GM21423 (cell line): ENCODE results near the gene CTNND2.

Experiments
- ATAC-seq: cut with Tn5 transposase; IDR thresholded peaks from one replicate; pipeline ENCODE4 v1.9.1; 2021; ENCODE audit warnings: mild to moderate bottlenecking, moderate library complexity; ENCODE audit not compliant: unreplicated experiment

The CTNND2 gene

GRCh38 chr5:11064763-11065450 lies 839.3 kb downstream of the CTNND2 start:
- ATAC-seq: no peak

DNA sequence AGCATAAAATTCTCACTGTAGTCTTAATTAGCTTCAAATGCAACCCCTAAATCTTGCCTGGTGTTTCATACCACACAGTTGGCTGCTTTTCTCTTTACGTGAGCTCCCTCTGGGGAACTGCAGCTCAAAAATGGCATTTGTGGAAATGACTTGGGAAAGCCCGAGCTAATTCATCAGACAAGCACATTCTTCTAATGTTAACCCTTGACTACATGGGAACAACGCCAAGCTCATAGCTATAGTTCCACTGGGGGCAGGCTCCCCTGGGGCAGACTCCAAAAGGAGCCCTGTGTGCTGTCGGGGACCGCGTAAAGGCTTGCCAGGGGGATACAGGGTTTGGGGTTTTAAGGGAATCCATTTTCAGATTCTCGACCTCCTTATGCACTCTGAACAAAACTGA lies 841.8 kb downstream of the CTNND2 start:
- no peak for ATAC-seq

DNA sequence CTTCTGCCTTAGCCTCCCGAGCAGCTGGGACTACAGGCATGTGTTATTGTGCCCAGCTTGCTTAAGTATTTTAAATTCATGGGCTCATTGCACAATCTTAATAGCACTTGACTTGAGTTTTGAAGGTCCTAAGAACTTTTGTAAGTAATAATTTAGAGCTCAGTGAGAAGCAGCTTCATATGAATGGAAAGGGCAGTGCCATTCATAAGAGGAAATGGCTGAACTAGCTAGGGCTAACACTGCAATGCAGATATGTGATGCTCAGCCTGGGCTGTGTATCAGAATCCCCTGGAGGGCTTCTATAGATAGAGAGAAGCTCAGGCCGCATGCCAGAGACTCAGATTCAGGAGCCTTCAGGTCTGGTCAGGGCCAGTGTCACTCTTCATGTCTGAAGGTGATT lies 847.7 kb downstream of the CTNND2 start:
- ATAC-seq: no peak

DNA sequence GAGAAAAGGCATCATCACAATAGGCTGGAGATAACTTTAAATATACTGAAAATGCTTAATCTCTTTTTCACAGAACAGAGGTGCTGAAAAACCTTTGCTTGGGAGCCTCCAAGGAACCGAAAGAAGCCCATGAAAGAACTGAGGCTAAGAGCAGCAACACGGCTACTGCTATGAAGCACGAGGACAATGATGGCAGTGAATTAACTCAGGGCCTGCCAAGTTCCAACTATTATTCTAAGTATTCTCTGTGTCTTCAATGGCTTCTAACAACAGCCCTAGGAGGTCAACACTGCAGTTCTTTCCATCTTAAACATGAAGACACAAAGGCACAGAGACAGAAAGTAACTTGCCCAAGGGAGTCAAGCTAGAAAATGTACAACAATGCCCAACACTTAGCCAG lies 850.2 kb downstream of the CTNND2 start:
- no peak for ATAC-seq

DNA sequence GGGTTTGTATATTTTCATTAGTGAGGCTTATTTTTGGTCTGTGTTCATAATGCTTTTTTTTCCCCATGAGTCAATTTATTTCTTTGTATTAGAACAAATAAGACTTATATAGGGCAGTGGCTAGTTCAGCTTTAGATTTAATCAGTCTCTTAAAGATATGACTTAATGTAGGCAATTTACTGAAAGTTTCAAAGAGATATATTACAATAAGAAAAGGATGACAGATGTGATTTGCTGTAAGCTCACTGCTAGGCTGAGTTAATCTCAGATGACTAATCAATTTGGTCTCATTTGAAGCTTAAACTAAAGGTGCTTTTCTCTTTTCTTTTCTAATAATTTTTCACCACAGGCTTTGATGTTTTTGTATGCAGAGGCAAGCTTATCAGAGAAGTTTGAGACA lies 851.4 kb downstream of the CTNND2 start:
- ATAC-seq: no peak

GRCh38 chr5:11050596-11051304 lies 853.5 kb downstream of the CTNND2 start:
- ATAC-seq: no peak

GRCh38 chr5:11048760-11049159 lies 855.5 kb downstream of the CTNND2 start:
- no peak for ATAC-seq

- ATAC-seq: no peak
Measured at GRCh38 chr5:11047625-11048024, 856.6 kb downstream of the CTNND2 start.

DNA sequence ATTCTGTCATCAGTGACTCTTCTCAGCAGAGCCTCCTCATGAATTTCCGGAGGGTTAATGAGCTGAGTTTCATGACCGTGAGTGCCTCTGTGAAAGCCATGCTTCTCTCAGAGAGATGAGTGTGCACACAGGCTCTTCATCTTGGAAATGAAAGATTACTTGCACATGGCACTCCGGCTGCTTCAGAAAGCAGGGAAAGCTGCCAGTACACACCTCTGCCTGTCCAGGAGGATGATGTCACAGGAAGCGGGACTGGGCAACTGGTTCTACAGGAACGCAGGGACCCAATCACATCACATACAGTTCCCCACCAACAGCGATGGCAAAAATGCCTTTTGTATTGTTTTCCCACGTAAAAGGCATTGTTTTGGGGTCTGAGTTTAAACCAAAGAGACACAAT lies 857.2 kb downstream of the CTNND2 start:
- ATAC-seq: no peak

DNA sequence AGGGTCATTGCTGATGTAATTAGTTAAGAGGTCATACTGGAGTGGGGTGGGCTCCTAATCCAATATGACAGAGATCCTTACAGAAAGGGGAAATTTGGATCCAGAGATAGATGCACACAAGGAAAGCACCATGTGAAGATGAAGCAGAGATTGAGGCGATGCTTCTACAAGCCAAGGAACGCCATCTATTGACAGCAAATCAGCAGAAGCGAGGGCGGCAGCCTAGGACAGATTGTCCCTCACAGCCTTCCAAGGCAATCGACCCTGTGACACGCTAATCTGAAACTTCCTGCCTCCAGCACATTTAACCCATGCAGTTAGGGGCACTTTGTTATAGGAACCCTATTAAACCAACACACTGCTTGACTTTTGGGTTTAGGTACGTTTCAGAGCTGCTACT lies 858.1 kb downstream of the CTNND2 start:
- ATAC-seq: no peak

DNA sequence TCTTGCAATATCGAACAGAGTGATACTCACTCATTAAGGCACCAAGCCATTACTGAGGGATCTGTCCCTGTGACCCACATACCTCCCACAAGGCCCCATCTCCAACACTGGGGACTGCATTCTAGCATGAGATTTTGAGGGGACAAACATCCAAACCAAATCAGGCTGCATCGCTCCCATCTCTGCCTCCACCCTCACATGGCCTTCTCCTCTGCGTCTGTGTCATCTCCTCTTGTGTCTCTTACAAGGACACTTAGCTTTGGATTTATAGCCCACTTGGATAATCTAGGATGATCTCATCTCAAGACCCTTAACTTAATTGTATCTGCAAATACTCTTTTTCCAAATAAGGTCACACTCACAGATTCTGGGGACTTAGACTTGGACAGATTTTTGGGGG lies 858.8 kb downstream of the CTNND2 start:
- no peak for ATAC-seq

DNA sequence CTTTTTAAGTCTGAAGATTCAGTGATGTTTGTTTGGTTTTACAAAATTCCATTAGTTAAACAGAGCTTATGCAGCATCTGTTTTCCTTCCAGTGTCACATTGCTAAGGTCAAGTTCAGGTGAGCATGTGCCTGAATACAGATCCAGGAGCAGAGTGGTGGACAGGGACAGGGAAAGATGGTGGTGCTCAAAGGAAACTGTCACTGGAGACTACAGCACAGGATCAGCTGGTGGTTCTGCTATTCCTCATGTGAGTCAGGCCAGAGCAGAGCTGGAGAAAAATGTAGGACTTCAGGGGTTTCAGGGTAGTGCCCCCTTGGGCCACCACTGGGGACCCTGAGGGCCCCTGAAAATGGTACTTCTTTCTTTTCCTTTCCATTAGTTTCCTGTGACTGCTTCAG lies 859.7 kb downstream of the CTNND2 start:
- no peak for ATAC-seq

GRCh38 chr5:11043881-11044280 lies 860.4 kb downstream of the CTNND2 start:
- no peak for ATAC-seq

DNA sequence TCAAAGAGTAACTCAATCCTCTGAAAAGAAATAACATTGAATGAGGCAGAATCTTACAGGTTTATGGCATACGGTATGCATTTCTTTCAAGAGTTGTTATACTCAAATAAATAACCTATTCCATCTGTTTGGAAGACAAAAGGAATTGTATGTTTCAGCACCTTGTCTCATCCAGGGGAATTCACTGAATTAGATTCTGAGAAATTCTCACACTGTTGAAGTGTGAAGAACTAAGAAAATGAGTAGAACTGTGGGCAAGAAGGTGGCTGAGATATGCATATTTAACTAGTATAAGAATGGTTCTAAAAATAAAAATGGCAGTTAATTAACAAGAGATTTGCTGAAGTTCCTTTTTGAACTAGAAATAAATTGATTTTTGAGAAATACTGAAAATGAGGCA lies 863.9 kb downstream of the CTNND2 start:
- ATAC-seq: no peak

- no peak for ATAC-seq
Measured at GRCh38 chr5:11038772-11039171, 865.5 kb downstream of the CTNND2 start.

DNA sequence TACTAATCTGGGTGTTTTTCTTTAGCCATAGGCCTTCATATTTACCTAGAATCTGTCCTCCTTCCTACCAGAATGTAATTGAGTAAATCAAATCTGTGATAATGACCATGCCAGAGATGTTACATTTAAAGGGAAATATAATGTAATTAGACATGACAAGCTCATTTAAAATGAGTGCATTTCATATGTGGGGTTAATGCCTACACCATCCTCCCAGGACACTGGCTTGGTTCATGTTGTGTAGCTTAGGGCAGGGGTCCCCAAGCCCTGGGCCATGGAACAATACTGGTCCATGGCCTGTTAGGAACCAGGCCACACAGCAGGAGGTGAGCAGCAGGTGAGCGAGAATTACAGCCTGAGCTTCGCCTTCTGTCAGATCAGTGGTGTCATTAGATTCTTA lies 866.3 kb downstream of the CTNND2 start:
- no peak for ATAC-seq

DNA sequence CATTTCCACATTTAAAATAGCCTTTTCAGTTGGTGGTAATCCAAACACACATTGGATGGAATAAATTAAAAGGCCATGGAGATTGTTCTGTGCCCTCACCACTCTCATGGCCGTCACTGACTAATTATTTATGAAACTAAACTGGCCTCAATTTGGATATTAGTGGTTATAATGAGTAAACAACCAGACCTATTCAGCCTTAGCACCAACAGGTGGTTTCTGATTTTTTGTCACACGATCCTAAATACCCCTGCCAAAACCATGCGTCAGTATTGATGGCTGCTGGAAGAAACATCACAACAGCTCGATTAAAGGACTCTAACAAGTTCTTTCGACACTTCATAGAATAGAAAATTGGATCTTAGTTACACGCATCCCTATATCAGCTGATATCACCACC lies 867.2 kb downstream of the CTNND2 start:
- ATAC-seq: no peak

GRCh38 chr5:11030671-11031070 lies 873.6 kb downstream of the CTNND2 start:
- ATAC-seq: no peak

DNA sequence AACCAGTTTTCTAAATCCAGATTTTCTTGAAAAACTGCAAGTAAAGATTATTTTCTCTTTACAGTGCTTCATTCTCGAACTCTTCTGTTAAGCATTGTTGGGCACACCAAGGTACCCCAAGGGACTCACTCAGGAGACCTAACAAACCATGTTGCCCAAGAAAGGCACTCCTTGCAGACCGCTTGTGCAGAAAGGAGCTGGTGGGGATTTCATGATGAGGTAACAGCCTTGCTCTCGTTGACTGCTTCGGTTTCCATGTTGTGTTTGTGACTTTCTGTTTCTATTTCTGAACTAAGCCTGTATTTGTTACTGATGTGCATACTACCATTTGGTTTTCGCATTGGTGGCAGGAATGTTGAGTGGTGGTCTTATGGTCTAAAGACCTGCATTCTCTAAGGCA lies 876.6 kb downstream of the CTNND2 start:
- peak; percentile 59 for ATAC-seq

GRCh38 chr5:11026543-11026942 lies 877.7 kb downstream of the CTNND2 start:
- no peak for ATAC-seq

DNA sequence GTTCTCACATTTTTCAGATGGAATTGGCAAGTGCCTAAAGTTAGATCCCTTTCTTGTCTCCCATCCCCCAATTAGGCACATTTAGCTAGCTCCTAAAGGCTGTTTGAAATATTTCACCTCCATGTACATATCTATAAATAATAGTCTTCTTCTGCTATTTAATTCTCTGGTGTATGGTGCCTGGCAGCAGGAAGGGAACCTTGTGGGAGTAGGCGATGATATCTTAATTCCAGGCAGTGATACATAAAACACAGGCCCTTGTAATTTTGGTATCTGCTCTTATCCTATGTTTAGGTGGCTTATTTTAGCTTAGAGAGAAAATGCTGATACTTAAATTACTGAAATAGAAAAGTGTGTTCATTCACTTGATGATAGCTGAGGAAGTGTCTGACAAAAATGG lies 880.3 kb downstream of the CTNND2 start:
- ATAC-seq: no peak

DNA sequence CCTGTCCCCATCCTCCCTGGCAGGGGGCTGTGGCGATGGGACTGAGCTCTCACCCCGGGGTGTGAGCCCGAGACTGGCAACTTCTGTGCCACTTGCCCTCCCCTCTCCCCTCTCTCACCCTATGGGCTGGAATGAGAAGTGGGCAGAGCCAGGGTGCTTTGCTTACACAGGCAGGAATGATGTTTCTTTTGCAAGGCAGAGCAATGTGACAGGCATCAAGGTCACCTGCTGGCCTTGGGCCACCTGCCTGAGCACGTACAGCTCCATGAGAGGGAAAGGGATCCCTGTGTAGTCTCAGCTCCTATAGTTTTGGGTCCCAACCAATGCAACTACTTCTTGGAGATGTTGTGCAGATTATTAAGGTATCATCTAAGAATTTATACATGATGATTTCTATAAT lies 890.5 kb downstream of the CTNND2 start:
- no peak for ATAC-seq

DNA sequence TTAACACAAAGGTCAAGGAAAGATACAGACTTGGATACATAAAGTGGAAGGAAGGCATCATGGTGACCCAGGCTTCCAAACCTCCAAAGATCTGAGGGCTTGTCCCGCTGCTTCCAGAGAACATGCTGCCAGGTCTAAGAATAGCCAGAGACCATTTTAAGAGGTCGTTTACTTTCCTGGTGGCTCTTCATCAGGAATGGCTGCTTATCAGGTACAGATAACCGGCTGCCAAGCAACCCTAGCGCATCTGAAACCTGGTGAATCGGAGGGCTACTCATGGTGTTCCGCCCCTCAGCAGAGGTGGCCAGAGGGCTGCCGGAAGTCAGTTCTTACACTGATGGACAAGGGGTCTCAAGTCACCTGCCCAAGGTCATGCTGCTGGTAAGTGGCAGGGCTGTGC lies 892.0 kb downstream of the CTNND2 start:
- no peak for ATAC-seq
